ENCODE results near the gene PDE4B. TPM values are rescaled to one million over a fixed set of nuclear protein-coding genes. Genes with fewer than 3 reads are reported as not detected.
"Not testable (repeated sequence)": the region's sequence is repeated elsewhere in the genome, so short reads cannot be mapped to it uniquely, and the experiment has no call there.

The PDE4B gene
- total RNA-seq, 2 experiments from 2014 or later = 42.2 to 71.2 TPM

DNA sequence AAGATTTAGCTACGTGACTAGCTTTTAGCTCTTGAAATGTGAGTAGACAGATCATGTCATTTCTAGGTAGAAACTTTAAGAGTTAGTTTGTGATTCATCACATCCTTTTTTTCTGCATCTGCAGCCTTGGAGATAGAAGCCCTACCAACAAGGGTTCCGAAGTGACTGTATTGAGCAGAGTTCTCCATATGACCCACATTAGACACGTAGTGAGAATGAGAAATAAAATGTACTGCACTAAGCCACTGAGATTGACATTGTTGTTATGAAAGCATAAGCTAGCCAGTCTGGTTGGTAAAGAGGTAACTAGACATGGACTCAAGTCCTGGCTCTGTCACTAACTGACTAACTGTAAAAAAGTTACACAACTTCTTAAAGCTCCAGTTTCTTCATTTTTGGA, 296.1 kb downstream of the PDE4B start:
- peaks cover 12% of the 10 kb centered on the region for H3K27me3 Mint-ChIP-seq
- DNase-seq (no peak), ATAC-seq (no peak)
- no peaks in the 10 kb centered on the region for H3K36me3 Mint-ChIP-seq
- no peak overlapping the region for H3K27ac Mint-ChIP-seq
- CTCF ChIA-PET = interaction anchor here (1.5 kb wide), 1 partner anchor 154 kb away, joined by 6 read pairs; no protein-coding TSS in a partner anchor
- peaks cover 8% of the 10 kb centered on the region for H3K4me1 Mint-ChIP-seq
- no peak overlapping the region for H3K4me3 Mint-ChIP-seq
- H3K9me3 Mint-ChIP-seq (ENCODE audit: low read depth) = no peaks in the 10 kb centered on the region

DNA sequence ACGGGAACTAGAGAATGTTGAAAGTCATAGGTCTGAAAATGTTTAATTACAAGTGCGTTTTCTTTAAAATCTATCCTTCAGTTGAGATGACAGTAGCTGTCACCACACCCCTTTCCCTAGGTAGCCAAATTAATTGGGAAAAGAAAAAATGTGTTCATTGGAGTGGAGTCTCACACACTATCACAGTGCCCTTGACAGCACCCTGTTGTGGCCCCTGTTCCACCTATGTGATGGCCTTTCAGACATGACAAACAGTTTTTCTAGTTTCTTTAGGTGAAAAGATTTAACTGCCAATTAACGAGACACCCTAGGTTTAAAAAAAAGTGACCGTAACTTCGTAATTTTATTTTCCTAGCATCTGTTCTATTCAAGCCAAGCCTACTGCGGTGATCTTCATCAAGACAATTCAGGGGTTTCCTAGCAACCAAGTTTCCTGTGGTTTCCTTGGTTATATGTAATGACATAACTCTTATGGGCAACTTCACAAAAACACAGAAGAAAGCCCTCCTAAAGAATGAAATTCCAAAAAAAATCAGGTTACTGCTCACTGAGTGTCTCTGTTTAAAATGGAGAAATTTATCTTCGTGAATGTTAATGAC, 298.3 kb downstream of the PDE4B start:
- Mint-ChIP-seq H3K4me3 (no peak overlapping the region), H3K36me3 (no peaks in the 10 kb centered on the region), H3K27ac (no peak overlapping the region), H3K9me3 (ENCODE audit: low read depth) (no peaks in the 10 kb centered on the region), H3K4me1 (peaks cover 8% of the 10 kb centered on the region), H3K27me3 (peaks cover 8% of the 10 kb centered on the region)
- DNase-seq (no peak), ATAC-seq (peak; percentile 27)
- CTCF ChIA-PET = no interaction called here

DNA sequence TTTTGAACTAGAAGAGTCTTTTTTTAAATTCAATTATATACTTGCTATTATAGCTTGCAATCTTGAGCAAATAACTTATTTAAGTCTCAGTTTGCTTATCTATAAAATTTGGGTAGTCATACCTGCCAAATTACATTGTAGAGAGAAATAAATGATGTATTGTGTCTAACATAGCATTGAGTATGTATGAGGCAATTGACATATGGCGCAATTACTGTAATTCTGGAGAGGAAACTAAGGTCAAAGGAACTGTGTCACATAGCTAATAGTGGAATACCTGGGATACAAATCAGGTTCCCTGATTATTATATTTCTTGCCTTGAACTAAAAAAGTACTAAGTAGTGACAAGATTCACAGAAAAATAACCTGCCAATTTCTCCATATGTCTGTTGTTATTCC, 302.5 kb downstream of the PDE4B start:
- H3K27me3 Mint-ChIP-seq = peaks cover 8% of the 10 kb centered on the region
- H3K27ac Mint-ChIP-seq = no peak overlapping the region
- peaks cover 8% of the 10 kb centered on the region for H3K4me1 Mint-ChIP-seq
- H3K4me3 Mint-ChIP-seq = no peak overlapping the region
- no peaks in the 10 kb centered on the region for H3K36me3 Mint-ChIP-seq
- H3K9me3 Mint-ChIP-seq (ENCODE audit: low read depth) = peaks cover 3% of the 10 kb centered on the region
- DNase-seq = no peak
- CTCF ChIA-PET = no interaction called here
- ATAC-seq = no peak

DNA sequence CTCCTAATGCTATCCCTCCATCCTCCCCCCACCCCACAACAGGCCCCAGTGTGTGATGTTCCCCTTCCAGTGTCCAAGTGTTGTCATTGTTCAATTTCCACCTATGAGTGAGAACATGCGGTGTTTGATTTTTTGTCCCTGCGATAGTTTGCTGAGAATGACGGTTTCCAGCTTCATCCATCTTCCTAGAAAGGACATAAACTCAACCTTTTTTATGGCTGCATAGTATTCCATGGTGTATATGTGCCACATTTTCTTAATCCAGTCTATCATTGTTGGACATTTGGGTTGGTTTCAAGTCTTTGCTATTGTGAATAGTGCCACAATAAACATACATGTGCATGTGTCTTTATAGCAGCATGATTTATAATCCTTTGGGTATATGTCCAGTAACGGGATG, 308.3 kb downstream of the PDE4B start:
- H3K4me1 Mint-ChIP-seq; H3K9me3 Mint-ChIP-seq (ENCODE audit: low read depth); DNase-seq; H3K27me3 Mint-ChIP-seq; CTCF ChIA-PET; H3K27ac Mint-ChIP-seq; H3K4me3 Mint-ChIP-seq; H3K36me3 Mint-ChIP-seq; ATAC-seq: not testable (repeated sequence)

DNA sequence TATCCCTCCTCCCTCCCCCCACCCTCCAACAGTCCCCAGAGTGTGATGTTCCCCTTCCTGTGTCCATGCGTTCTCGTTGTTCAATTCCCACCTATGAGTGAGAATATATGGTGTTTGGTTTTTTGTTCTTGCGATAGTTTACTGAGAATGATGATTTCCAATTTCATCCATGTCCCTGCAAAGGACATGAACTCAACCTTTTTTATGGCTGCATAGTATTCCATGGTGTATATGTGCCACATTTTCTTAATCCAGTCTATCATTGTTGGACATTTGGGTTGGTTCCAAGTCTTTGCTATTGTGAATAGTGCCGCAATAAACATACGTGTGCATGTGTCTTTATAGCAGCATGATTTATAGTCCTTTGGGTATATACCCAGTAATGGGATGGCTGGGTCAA, 311.4 kb downstream of the PDE4B start:
- ATAC-seq, H3K4me3 Mint-ChIP-seq: not testable (repeated sequence)

DNA sequence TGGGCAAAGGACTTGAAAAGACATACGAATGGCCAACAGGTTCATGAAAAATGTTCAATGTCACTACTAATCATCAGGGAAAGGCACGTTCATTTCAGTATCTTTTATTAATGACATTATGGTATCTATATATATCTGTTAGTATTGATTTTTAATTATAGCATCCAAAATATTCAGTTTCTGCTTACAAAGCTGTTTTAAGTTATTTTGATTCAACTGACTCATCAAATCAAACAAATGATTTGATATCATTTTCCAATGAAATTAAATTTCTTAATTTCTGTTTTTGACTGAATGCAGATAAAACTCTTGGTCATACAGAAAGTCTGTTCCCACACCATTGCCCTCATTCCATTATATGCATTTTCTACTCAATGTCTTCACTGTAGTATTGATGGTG, 315.9 kb downstream of the PDE4B start:
- CTCF ChIA-PET = no interaction called here
- DNase-seq = no peak
- no peak overlapping the region for H3K4me3 Mint-ChIP-seq
- no peaks in the 10 kb centered on the region for H3K4me1 Mint-ChIP-seq
- no peaks in the 10 kb centered on the region for H3K36me3 Mint-ChIP-seq
- no peaks in the 10 kb centered on the region for H3K9me3 Mint-ChIP-seq (ENCODE audit: low read depth)
- no peak overlapping the region for H3K27ac Mint-ChIP-seq
- no peak for ATAC-seq
- peaks cover 13% of the 10 kb centered on the region for H3K27me3 Mint-ChIP-seq

More for the DNA sequence above, 311.4 kb downstream of the PDE4B start:
- CTCF ChIA-PET; H3K9me3 Mint-ChIP-seq (ENCODE audit: low read depth); H3K4me1 Mint-ChIP-seq; H3K27ac Mint-ChIP-seq; H3K36me3 Mint-ChIP-seq; H3K27me3 Mint-ChIP-seq; DNase-seq: not testable (repeated sequence)

DNA sequence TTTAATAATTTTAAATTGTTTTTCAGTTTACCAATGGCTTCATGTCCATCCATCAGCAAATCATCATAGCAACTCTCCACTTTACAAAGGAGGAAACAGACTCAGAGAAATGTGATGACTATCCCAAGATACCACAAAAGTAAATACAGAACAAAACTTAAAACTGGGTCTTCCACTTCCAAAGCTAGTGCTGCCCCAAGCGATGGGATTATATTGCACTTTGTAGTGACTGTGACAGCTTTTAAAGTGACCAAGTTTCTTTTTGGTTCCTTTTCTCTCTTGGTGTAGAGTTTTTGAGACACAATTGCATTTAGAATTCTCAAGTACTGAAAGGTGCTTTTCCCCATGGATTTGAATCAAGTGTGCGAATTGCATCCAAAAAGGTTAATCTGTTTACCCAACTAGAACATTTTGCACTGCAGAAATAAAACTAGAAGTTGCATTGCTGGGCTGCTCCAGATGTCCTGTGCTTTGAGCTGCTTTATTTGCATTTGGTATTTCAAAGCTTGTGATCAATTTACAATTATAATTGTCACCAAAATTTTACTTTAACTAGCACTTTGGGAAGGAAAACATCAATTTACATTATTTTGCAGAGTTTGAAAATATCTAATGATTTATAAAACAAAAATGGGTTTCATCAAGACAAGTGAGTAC, 320.2 kb downstream of the PDE4B start:
- no peaks in the 10 kb centered on the region for H3K4me1 Mint-ChIP-seq
- DNase-seq (no peak), ATAC-seq (no peak)
- H3K36me3 Mint-ChIP-seq = no peaks in the 10 kb centered on the region
- H3K27me3 Mint-ChIP-seq = peaks cover 15% of the 10 kb centered on the region
- CTCF ChIA-PET = interaction anchor here (0.6 kb wide), 1 partner anchor 130 kb away, joined by 3 read pairs; no protein-coding TSS in a partner anchor
- H3K9me3 Mint-ChIP-seq (ENCODE audit: low read depth) = no peaks in the 10 kb centered on the region
- H3K4me3 Mint-ChIP-seq = no peak overlapping the region
- H3K27ac Mint-ChIP-seq = no peak overlapping the region

DNA sequence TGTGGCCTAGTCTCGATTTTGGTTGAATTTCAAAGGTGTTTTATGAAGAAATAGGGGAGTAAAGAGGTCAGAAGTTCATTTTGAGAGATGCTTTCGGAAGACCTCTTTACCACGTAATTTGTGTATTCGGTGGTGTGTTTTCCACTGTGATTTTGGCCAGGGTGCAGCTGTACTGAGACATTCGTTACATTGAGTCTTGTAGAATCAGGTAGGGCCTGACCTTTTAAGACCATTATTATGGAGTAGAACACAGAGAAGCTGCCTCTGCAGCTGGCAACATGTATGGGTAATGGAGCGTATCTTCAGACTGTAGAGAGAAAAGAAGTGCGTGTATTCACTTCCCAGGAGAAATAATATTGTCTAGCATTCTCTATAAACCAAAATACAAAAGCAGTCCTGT, 326.5 kb downstream of the PDE4B start:
- CTCF ChIA-PET = no interaction called here
- DNase-seq (no peak), ATAC-seq (no peak)
- H3K9me3 Mint-ChIP-seq (ENCODE audit: low read depth) = peaks cover 2% of the 10 kb centered on the region
- H3K27me3 Mint-ChIP-seq = peaks cover 15% of the 10 kb centered on the region
- H3K4me1 Mint-ChIP-seq = no peaks in the 10 kb centered on the region
- H3K36me3 Mint-ChIP-seq = no peaks in the 10 kb centered on the region
- H3K4me3 Mint-ChIP-seq = no peak overlapping the region
- H3K27ac Mint-ChIP-seq = no peak overlapping the region

DNA sequence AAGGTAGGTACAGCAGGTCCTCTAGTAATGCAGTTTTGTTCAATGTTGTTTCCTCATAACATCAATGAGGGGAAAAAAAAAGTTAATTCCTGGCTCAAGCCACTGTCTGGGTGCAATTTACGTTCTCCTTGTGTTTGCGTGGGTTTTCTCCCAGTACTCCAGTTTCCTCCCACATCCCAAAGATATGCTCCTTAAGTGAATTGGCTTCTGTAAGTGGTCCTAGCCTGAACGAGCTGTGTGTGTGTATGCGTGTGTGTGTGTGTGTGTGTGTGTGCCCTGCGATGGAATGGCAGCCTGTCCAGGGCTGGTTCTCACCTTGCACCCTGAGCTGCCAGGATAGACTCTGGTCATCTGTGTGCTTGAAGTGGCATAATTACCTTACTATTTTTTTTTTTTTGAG, 332.0 kb downstream of the PDE4B start:
- no peak for ATAC-seq
- CTCF ChIA-PET = no interaction called here
- Mint-ChIP-seq H3K27ac (no peak overlapping the region), H3K36me3 (no peaks in the 10 kb centered on the region), H3K27me3 (peaks cover 27% of the 10 kb centered on the region), H3K9me3 (ENCODE audit: low read depth) (peaks cover 4% of the 10 kb centered on the region), H3K4me3 (no peak overlapping the region), H3K4me1 (no peaks in the 10 kb centered on the region)
- no peak for DNase-seq

DNA sequence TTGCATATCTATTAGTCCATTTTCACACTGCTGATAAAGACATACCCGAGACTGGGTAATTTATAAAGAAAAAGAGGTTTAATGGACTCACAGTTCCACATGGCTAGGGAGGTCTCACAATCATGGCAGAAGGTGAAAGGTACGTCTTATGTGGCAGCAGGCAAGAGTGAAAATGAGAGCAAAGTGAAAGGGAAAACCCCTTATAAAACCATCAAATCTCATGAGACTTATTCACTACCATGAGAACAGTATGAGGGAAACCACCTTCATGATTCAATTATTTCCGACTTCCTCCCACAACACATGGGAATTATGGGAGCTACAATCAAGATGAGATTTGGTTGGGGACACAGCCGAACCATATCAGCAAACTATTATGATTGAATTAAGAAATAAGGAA, 335.9 kb downstream of the PDE4B start:
- H3K27ac Mint-ChIP-seq; H3K4me3 Mint-ChIP-seq; H3K4me1 Mint-ChIP-seq; H3K36me3 Mint-ChIP-seq; CTCF ChIA-PET; ATAC-seq; DNase-seq; H3K9me3 Mint-ChIP-seq (ENCODE audit: low read depth): not testable (repeated sequence)
- peaks cover 14% of the 10 kb centered on the region for H3K27me3 Mint-ChIP-seq

DNA sequence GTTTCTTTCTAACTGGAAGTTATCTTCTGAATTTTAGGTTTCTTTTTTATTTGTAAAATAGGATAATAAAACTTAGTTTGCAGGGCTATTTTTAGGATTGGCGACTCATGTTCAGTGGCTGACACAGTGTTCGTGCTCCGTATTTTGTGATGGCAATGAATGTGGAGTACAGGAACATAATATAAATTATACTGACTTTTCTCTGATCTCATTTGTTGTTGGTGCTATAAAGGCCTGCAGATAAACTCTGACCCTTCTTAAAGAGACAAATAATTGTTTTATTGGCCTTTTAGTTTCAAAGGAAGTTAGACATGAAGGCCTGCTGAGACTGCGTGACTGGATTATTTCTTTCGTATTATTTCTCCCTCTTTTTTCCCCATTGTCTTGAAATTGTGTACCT, 339.6 kb downstream of the PDE4B start:
- no peak overlapping the region for H3K27ac Mint-ChIP-seq
- H3K27me3 Mint-ChIP-seq = peaks cover 7% of the 10 kb centered on the region
- DNase-seq (no peak), ATAC-seq (no peak)
- no peaks in the 10 kb centered on the region for H3K4me1 Mint-ChIP-seq
- no peak overlapping the region for H3K4me3 Mint-ChIP-seq
- CTCF ChIA-PET = no interaction called here
- peaks cover 2% of the 10 kb centered on the region for H3K9me3 Mint-ChIP-seq (ENCODE audit: low read depth)
- no peaks in the 10 kb centered on the region for H3K36me3 Mint-ChIP-seq

DNA sequence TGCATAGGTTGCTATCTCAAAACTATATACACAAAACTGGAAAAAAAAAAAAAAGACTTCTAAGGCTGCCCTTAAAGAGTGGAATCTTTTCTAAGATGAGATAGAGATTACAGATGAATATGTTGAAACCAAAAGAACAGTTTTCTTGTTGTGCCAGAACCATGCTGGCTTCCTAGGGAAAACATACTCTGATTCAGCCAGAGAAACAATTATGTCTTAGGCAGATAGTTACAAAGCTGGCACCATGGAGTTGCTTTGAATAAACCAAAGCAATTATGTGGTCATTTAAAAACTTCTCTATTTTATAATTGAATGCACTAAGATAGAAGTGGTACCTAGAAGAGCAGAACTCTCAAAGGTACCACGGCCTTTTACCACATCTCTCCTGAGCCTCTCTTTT, 341.3 kb downstream of the PDE4B start:
- ATAC-seq (no peak), DNase-seq (no peak)
- Mint-ChIP-seq H3K27me3 (peaks cover 7% of the 10 kb centered on the region), H3K36me3 (no peaks in the 10 kb centered on the region), H3K4me1 (no peaks in the 10 kb centered on the region), H3K9me3 (ENCODE audit: low read depth) (no peaks in the 10 kb centered on the region), H3K27ac (no peak overlapping the region), H3K4me3 (no peak overlapping the region)
- CTCF ChIA-PET = interaction anchor here (0.9 kb wide), 1 partner anchor 10 kb away, joined by 3 read pairs; no protein-coding TSS in a partner anchor

DNA sequence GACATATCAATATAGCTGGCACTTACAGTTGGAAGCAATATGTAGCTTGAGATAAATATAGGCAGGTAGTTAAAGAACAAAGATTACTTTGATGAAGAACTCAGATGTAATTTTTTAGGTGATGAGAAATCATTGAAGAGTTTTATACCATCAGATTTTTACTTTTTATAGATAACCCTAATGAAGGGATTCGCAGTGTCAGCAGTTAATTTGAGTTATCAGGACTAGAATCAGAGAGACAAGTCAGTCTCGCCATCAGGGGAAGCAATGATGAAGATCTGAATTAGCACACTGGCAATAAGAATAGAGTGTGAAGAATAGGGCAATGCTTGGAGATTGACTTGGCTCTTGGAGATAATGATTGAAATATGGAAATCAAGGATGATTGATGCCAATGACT, 342.5 kb downstream of the PDE4B start:
- H3K27me3 Mint-ChIP-seq = peaks cover 13% of the 10 kb centered on the region
- H3K27ac Mint-ChIP-seq = no peak overlapping the region
- H3K4me3 Mint-ChIP-seq = no peak overlapping the region
- H3K9me3 Mint-ChIP-seq (ENCODE audit: low read depth) = no peaks in the 10 kb centered on the region
- DNase-seq = no peak
- H3K4me1 Mint-ChIP-seq = no peaks in the 10 kb centered on the region
- H3K36me3 Mint-ChIP-seq = no peaks in the 10 kb centered on the region
- no peak for ATAC-seq
- CTCF ChIA-PET = no interaction called here

DNA sequence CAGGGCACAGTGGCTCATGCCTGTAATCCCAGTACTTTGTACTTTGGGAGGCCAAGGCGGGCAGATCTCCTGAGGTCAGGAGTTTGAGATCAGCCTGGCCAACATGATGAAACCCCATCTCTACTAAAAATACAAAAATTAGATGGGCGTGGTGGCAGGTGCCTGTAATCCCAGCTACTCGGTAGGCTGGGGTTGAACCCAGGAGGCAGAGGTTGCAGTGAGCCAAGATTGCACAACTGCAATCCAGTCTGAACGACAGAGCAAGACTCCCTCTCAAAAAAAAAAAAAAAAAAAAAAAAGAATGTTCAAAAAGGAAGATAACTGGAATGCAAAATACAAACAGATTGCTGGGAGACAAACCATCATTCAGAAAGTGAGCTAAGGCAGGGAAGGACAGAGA, 343.7 kb downstream of the PDE4B start:
- H3K4me3 Mint-ChIP-seq; H3K36me3 Mint-ChIP-seq; H3K27ac Mint-ChIP-seq; DNase-seq; H3K9me3 Mint-ChIP-seq (ENCODE audit: low read depth); ATAC-seq; CTCF ChIA-PET; H3K4me1 Mint-ChIP-seq: not testable (repeated sequence)
- H3K27me3 Mint-ChIP-seq = peaks cover 19% of the 10 kb centered on the region
